HG02981 (cell line): ENCODE measurements around the gene SLC25A23.
A peak's percentile ranks its signal among the peaks of the same experiment; 100 is the strongest.
"Not testable (repeated sequence)": the region's sequence is repeated elsewhere in the genome, so short reads cannot be mapped to it uniquely, and the experiment has no call there.

Experiments
- ATAC-seq: cut with Tn5 transposase; IDR thresholded peaks from one replicate; pipeline ENCODE4 v1.9.1; 2021; ENCODE audit warnings: mild to moderate bottlenecking, moderate library complexity; ENCODE audit not compliant: unreplicated experiment

The SLC25A23 gene

GRCh38 chr19:6459262-6460098, at the start of gene SLC25A23:
Gene SLC25A23 (minus strand): TSS chr19:6459792. CDS start chr19:6459628, 164 bp downstream.
- peak; percentile 30 for ATAC-seq

- ATAC-seq: not testable (repeated sequence)
These were observed 48.6 kb upstream of the SLC25A23 start for GRCh38 chr19:6508028-6508771.

DNA sequence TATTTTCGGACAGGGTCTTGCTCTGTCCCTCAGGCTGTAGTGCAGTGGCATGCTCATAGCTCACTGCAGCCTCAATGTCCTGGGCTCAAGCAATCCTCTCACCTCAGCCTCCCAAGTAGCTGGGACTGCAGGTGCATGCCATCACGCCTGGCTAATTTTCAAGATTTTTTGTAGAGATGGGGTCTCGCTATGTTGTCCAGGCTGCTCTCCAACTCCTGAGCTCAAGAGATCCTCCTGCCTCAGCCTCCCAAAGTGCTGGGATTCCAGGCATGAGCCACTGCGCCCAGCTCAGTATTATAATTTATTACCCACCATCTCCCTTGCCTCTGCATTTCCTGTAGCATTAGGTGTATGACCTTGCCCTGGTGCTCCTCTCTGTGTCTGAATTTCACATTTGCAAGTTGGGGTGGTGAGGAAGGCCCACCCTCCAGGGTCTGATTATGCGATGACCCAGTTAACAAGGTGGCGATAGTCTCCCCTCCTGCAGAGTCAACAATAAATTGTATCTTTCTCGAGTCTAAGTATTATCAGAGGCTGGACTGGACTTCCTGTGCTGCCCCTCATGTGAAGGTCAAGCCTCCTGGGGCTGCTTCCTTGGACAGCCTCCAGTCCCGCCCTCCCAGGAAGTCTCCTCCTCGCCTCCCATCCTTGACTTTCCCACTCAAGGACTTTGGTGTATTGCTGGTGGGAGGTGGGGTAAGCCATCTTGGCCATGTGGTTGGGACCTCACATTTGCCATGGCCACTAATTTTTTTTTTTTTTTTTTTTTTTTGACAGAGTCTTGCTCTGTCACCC, 44.0 kb upstream of the SLC25A23 start:
- ATAC-seq: no peak

GRCh38 chr19:6501740-6502648, 42.4 kb upstream of the SLC25A23 start, which contains the start of gene TUBB4A:
Gene TUBB4A (minus strand): TSS chr19:6502309. CDS start chr19:6502212, 97 bp downstream.
- no peak for ATAC-seq

DNA sequence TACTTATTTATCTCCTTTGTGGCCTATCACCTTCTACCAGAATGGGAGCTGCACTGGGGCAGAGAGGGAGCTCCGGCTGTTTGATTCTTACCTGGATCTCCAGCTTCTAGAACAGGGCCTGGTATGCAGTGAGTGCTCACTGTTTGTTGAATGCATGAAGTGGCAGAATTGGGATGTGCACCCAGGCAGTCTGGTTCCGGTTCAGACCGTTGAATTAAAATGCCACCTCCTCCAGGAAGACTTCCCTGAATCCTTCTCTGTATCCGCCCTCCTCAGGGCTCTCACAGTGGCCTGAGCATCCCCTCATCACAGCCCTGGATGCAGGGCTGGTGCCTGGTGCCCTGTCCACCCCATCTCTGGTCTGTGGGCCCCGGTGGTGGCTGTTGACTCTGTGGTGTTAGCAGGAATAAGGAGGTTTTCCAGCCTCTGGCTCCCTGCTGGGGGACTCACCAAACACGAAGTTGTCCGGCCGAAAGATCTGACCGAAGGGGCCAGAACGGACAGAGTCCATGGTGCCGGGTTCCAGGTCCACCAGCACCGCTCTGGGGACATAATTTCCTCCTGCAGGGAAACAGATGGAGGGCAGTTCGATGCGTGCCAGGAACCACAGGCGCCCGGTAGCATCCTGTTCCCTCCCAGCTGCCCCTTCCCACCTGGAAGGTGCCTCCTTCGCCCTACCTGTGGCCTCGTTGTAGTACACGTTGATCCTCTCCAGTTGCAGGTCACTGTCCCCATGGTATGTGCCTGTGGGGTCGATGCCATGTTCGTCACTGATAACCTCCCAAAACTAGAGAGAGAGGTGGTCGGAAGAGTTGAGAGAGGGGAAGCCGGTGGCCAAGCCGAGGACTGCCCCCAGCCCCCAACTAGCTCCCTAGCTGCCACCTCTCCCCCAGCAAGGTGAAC, 41.5 kb upstream of the SLC25A23 start:
- ATAC-seq: no peak

- no peak for ATAC-seq
These were observed 39.6 kb upstream of the SLC25A23 start for GRCh38 chr19:6499052-6499790.

DNA sequence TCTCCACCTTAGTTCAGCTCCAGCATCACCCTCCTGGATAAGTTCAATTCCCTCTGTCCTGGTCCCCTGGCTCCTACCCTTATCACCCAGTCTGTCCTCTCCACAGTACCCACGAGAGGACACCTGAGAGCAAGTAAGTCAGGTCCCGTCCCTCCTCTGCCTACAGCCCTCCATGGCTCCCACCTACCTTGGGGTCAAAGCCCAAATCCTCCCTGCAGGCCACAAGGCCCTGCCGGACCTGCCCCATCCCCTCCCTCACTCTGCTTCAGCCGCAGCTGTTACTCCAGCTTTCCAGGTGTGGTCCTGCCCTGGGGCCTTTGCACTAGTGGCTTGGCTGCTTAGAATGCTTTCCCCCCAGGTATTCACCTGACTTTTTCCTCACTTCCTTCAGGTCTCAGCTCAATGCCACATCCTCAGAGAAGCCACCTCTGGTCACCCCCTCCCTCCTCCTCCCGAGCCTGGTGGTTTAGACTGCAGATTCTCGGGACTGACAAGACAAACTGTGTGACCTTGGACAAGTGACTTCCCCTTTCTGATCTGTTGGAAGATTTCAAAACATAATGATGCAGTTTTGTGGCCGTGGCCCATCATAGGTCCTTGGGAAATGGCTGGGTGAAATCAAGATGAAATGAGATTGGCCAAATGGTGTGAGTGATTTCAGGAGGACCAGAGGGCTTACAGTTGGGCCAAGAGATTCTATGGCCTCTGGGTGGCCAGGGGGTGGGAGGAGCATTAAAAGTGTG, 38.9 kb upstream of the SLC25A23 start:
- ATAC-seq: no peak

DNA sequence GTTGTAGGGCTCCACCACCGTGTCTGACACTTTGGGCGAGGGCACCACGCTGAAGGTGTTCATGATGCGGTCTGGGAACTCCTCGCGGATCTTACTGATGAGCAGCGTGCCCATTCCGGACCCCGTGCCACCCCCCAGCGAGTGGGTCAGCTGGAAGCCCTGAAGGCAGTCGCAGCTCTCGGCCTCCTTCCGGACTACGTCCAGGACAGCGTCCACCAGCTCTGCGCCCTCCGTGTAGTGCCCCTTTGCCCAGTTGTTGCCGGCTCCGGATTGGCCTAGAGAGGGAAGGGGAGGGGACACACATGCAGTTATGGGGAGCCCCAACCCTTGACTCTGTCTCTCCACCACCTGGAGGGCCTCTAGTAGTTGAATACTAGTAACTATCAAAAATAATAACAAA, 36.4 kb upstream of the SLC25A23 start:
- ATAC-seq: no peak

DNA sequence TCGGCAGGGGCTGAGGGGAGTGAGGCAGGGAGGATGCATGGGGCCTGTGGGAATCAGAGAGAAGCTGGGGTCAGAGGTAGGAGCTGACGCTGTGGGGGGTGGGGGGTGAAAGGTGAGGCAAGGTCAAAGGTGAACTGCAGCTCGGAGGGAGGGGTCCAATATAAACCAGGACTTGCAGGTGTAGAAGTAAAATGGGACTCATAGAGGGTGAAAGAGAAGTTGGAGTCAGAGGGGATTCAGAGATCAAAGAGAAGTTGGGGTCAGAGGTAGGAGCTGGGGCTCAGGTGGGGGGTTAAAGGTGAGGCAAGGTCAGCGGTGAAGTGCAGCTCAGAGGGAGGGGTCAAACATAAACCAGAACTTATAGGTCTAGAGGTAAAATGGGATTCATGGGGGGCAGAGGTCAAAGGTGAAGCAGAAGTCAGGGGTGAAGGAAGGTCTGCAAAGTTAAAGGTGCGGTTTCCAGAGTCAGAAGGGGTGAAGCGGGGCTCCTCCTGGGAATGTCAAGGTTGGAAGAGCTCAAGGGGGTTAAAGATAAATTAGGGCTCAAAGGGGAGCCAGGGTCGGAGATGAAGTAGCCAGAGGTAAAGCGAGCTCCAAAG, 34.9 kb upstream of the SLC25A23 start:
- ATAC-seq: no peak

- no peak for ATAC-seq
These were observed 32.4 kb upstream of the SLC25A23 start for GRCh38 chr19:6491802-6492592.

- ATAC-seq: no peak
These were observed 30.5 kb upstream of the SLC25A23 start for GRCh38 chr19:6490134-6490533.

- no peak for ATAC-seq
These were observed 29.9 kb upstream of the SLC25A23 start for GRCh38 chr19:6489278-6490061.

- ATAC-seq: no peak
These were observed 25.2 kb upstream of the SLC25A23 start for GRCh38 chr19:6484831-6485230.

DNA sequence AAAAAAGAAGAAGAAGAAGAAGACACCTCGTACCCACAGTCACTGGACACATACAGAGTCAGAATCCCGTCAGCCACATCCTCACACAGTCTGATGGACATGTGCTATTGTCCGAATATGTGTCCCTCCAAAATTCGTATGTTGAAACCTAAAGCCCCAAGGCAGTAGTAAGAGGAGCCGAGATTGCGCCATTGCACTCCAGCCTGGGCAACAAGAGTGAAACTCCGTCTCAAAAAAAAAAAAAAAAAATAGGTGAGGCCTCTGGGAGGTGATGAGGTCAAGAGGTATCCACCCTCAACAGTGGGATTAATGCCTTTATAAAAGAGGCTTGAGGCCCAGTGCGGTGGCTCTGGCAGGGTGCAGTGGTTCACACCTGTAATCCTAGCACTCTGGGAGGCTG, 24.6 kb upstream of the SLC25A23 start:
- ATAC-seq: no peak

DNA sequence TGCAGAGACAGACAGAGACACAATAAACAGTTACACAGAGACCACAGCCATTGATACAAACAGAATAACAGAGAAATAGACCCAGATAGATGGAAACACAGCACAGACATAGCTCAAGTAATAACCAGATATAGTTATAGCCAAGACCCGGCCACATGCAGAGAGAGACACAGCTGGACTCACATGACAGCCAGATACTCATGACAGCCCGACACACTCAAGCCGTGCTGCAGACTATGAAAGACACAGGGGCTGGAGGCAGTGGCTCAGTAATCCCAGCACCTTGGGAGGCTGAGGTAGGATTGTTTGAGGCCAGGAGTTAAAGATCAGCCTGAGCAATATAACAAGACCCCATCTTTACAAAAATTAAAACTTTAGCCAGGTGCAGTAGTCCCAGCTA, 23.6 kb upstream of the SLC25A23 start:
- ATAC-seq: no peak

DNA sequence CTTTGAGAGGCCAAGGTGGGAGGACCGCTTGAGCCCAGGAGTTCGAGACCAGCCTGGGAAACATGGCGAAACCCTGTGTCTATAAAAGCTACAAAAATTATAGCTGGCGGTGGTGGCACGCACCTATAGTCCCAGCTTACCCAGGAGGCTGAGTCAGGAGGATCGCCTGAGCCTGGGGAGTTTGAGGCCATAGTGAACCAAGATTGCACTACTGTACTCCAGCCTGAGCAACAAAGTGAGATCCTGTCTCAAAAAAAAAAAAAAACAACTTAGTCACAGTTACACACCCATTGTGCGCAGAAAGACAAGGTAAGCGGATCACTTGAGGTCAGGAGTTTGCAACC, 22.7 kb upstream of the SLC25A23 start:
- ATAC-seq: no peak
